Measurements from ENCODE around the gene TBX4. TPM values are rescaled to one million over a fixed set of nuclear protein-coding genes. Genes with fewer than 3 reads are reported as not detected.

The TBX4 gene
- total RNA-seq, 1 experiment from 2014 or later, result not detected

GRCh38 chr17:61464130-61464842 lies 12.1 kb downstream of the TBX4 start:
- ChIA-PET CTCF (no interaction called here), POLR2A (ENCODE audit: unreplicated experiment) (no interaction called here)
- H3K79me2 ChIP-seq (ENCODE audit: low read length), result no peaks in the 10 kb centered on the region
- no peak for DNase-seq
- ATAC-seq, result no peak
- BruUV-seq (replicated peaks), result no TSS peak
- H4K20me1 ChIP-seq (ENCODE audit: low read length), result no peaks in the 10 kb centered on the region
- H2AFZ ChIP-seq (ENCODE audit: low read length), result no peak overlapping the region
- H3K9me3 ChIP-seq (ENCODE audit: low read length), result no peaks in the 10 kb centered on the region
- H3K9me2 ChIP-seq (replicated peaks; ENCODE audit: low read length), result no peaks in the 10 kb centered on the region
- H3K9ac ChIP-seq (ENCODE audit: low read length), result no peak overlapping the region
- no peaks in the 10 kb centered on the region for H3K27me3 ChIP-seq (ENCODE audit: low read length)
- no peak overlapping the region for H3K4me2 ChIP-seq (ENCODE audit: low read length)
- TF ChIP-seq CTCF (conservative IDR thresholded peaks at IDR 0.05; ENCODE audit: low read depth, low read length), result no peak
- H3K4me1 ChIP-seq (ENCODE audit: insufficient read depth, low read length), result no peaks in the 10 kb centered on the region
- intact Hi-C loops (cut with micrococcal nuclease), result no loop called here
- no peak overlapping the region for H3K4me3 ChIP-seq (ENCODE audit: low read length)
- H3K36me3 ChIP-seq (ENCODE audit: low read depth, low read length), result no peaks in the 10 kb centered on the region
- H3K27ac ChIP-seq (ENCODE audit: low read length), result no peak overlapping the region
- H3F3A ChIP-seq (ENCODE audit: low read length, unreplicated experiment), result no peaks in the 10 kb centered on the region

- no peak overlapping the region for H3K4me2 ChIP-seq (ENCODE audit: low read length)
- no peaks in the 10 kb centered on the region for H4K20me1 ChIP-seq (ENCODE audit: low read length)
- ChIA-PET CTCF (no interaction called here), POLR2A (ENCODE audit: unreplicated experiment) (no interaction called here)
- ATAC-seq, result no peak
- H3K4me1 ChIP-seq (ENCODE audit: insufficient read depth, low read length), result no peaks in the 10 kb centered on the region
- no peaks in the 10 kb centered on the region for H3K36me3 ChIP-seq (ENCODE audit: low read depth, low read length)
- intact Hi-C loops (cut with micrococcal nuclease), result no loop called here
- no peak overlapping the region for H2AFZ ChIP-seq (ENCODE audit: low read length)
- no peaks in the 10 kb centered on the region for H3K79me2 ChIP-seq (ENCODE audit: low read length)
- BruUV-seq (replicated peaks), result no TSS peak
- H3K4me3 ChIP-seq (ENCODE audit: low read length), result no peak overlapping the region
- no peaks in the 10 kb centered on the region for H3F3A ChIP-seq (ENCODE audit: low read length, unreplicated experiment)
- no peaks in the 10 kb centered on the region for H3K27me3 ChIP-seq (ENCODE audit: low read length)
- no peak for DNase-seq
- no peaks in the 10 kb centered on the region for H3K9me2 ChIP-seq (replicated peaks; ENCODE audit: low read length)
- no peak overlapping the region for H3K27ac ChIP-seq (ENCODE audit: low read length)
- no peaks in the 10 kb centered on the region for H3K9me3 ChIP-seq (ENCODE audit: low read length)
- H3K9ac ChIP-seq (ENCODE audit: low read length), result no peak overlapping the region
- TF ChIP-seq CTCF (conservative IDR thresholded peaks at IDR 0.05; ENCODE audit: low read depth, low read length) (no peak), EZH2 (IDR thresholded peaks at IDR 0.05; ENCODE audit: low read length, unreplicated experiment) (no peak), EZH2phosphoT487 (IDR thresholded peaks at IDR 0.05; ENCODE audit: borderline replicate concordance, low read length) (no peak)
These were observed 12.6 kb downstream of the TBX4 start for GRCh38 chr17:61464843-61465180.

- CTCF ChIA-PET, result no interaction called here
- no peak overlapping the region for H3K4me3 ChIP-seq (ENCODE audit: low read length)
These were observed 13.5 kb downstream of the TBX4 start for GRCh38 chr17:61465550-61466237.

More at GRCh38 chr17:61465550-61466237, 13.5 kb downstream of the TBX4 start:
- TF ChIP-seq CTCF (conservative IDR thresholded peaks at IDR 0.05; ENCODE audit: low read depth, low read length) (no peak), EZH2 (IDR thresholded peaks at IDR 0.05; ENCODE audit: low read length, unreplicated experiment) (no peak), EZH2phosphoT487 (IDR thresholded peaks at IDR 0.05; ENCODE audit: borderline replicate concordance, low read length) (no peak)
- BruUV-seq (replicated peaks), result no TSS peak
- DNase-seq (no peak), ATAC-seq (no peak)
- no peak overlapping the region for H2AFZ ChIP-seq (ENCODE audit: low read length)
- intact Hi-C loops (cut with micrococcal nuclease), result no loop called here
- no peaks in the 10 kb centered on the region for H3K27me3 ChIP-seq (ENCODE audit: low read length)
- H4K20me1 ChIP-seq (ENCODE audit: low read length), result no peaks in the 10 kb centered on the region
- no peak overlapping the region for H3K4me2 ChIP-seq (ENCODE audit: low read length)
- no peaks in the 10 kb centered on the region for H3F3A ChIP-seq (ENCODE audit: low read length, unreplicated experiment)
- no peak overlapping the region for H3K27ac ChIP-seq (ENCODE audit: low read length)
- no peaks in the 10 kb centered on the region for H3K79me2 ChIP-seq (ENCODE audit: low read length)
- H3K9me2 ChIP-seq (replicated peaks; ENCODE audit: low read length), result no peaks in the 10 kb centered on the region
- no peaks in the 10 kb centered on the region for H3K4me1 ChIP-seq (ENCODE audit: insufficient read depth, low read length)
- no peak overlapping the region for H3K9ac ChIP-seq (ENCODE audit: low read length)
- no peaks in the 10 kb centered on the region for H3K36me3 ChIP-seq (ENCODE audit: low read depth, low read length)
- POLR2A ChIA-PET (ENCODE audit: unreplicated experiment), result no interaction called here
- no peaks in the 10 kb centered on the region for H3K9me3 ChIP-seq (ENCODE audit: low read length)

Data from PC-3 (cell line).